HG03565 (cell line): ENCODE results near the gene NDC1.
"Not testable (repeated sequence)": the region's sequence is repeated elsewhere in the genome, so short reads cannot be mapped to it uniquely, and the experiment has no call there.

ENCODE experiments used
- ATAC-seq: cut with Tn5 transposase; IDR thresholded peaks from one replicate; pipeline ENCODE4 v1.9.1; 2021; ENCODE audit warnings: mild to moderate bottlenecking, moderate library complexity; ENCODE audit not compliant: unreplicated experiment

NDC1 gene, protein sequence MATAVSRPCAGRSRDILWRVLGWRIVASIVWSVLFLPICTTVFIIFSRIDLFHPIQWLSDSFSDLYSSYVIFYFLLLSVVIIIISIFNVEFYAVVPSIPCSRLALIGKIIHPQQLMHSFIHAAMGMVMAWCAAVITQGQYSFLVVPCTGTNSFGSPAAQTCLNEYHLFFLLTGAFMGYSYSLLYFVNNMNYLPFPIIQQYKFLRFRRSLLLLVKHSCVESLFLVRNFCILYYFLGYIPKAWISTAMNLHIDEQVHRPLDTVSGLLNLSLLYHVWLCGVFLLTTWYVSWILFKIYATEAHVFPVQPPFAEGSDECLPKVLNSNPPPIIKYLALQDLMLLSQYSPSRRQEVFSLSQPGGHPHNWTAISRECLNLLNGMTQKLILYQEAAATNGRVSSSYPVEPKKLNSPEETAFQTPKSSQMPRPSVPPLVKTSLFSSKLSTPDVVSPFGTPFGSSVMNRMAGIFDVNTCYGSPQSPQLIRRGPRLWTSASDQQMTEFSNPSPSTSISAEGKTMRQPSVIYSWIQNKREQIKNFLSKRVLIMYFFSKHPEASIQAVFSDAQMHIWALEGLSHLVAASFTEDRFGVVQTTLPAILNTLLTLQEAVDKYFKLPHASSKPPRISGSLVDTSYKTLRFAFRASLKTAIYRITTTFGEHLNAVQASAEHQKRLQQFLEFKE

DNA sequence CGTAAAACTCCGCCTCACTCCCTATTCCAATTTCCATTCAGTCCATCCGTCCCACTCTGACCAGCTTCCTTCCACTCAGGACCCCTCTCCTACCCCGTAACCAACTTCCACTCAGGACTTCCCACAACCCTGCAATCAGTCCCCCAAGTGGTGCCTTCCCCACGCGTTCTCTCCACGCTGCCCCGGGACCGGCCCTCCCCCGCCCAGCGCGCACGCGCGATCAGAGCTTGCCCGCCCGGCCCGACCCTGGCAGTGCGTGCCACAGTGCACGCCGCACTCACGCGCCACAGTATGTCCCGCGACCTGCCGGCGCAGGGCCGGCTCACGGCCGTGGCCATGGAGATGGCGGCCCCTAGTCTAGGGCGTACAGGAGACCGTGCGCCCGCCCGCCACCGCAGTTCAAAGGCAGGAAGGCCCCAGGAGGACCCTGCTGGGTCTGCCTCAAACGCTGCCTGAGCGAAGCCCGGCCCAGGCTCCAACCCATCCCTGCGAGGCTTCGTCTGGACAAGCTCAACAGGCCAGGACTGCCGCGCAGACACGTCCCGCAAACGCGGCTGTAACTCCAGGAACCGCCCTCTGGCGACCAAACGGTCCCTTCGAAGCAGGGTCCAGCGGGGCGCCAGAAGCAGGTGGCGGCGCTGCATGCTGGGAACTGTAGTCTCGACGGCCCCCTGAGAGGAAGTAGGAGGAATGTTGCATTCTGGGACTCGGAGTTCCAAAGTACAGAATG lies at the start of gene NDC1:
Gene NDC1, minus strand, starts transcription at position 373 of the 730 bp plus-strand sequence. Its CDS starts 35 bp downstream, at position 338.
- ATAC-seq: peak; percentile 78

DNA sequence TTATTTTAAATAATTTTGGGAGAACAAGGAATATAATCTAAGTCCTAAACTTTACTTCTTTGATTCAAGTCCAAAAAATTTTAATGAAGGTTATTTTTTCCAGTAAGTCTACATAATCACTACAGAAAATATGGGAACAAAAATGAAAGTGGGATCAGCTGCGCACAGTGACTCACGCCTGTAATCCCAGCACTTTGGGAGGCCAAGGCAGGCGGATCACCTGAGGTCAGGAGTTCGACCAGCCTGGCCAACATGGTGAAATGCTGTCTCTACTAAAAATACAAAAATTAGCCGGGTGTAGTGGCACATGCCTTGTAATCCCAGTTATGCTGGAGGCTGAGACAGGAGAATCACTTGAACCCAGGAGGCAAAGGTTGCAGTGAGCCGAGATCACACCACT lies 45.5 kb upstream of the NDC1 start:
- not testable (repeated sequence) for ATAC-seq

DNA sequence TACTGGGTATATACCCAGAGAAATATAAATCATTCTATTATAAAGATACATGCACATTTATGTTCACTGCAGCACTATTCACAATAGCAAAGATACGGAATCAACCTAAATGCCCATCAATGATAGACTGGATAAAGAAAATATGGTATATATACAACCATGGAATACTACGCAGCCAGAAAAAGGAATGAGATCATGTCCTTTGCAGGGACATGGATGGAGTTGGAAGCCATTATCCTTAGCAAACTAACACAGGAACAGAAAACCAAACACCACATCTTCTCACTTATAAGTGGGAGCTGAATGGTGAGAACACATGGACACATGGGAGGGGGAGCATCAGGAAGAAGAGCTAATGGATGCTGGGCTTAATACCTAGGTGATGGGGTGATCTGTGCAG lies 43.8 kb upstream of the NDC1 start:
- ATAC-seq: not testable (repeated sequence)

DNA sequence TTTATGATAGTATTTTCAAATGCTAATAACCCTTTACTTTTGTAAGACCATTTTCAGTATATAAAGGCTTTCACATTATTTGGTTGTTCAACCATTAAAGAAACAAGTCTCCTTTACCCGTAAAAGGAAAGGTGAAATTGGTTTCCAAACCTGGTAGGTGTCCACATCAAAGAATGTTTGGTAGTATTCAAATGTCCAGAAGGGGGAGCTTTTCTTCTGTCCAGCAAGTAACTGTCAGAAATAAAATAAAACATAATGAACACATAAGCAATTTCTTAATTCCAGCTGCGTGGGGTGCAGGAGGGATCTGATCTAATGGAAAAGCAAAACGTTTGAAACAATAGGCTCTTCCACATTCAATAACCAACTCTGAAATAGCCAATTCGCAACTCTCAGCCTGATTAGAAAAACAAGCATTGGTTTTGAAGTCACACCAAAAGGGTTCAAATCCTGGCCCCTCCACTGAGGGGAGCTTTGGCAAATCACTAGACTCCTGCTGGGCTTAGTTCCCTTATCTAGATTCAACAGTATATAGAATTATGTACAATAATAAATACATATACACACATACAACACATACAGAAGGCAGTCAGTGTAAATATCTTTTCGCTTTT lies 40.5 kb upstream of the NDC1 start:
- ATAC-seq: no peak

DNA sequence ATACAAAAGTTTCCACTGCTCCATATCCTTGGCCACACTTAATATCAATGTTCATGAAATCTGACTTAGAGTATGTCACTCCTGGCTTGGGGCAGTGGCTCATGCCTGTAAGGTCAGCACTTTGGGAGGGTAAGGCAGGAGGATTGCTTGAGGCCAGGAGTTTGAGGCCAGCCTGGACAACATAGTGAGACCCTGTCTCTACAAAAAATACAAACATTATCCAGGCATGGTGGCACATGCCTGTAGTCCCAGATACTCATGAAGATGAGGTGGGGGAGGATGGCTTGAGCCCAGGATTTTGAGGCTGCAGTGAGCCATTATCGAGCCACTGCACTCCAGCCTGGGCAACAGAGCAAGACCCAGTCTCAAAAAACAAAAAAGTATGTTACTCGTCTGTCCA lies 37.1 kb upstream of the NDC1 start:
- not testable (repeated sequence) for ATAC-seq

DNA sequence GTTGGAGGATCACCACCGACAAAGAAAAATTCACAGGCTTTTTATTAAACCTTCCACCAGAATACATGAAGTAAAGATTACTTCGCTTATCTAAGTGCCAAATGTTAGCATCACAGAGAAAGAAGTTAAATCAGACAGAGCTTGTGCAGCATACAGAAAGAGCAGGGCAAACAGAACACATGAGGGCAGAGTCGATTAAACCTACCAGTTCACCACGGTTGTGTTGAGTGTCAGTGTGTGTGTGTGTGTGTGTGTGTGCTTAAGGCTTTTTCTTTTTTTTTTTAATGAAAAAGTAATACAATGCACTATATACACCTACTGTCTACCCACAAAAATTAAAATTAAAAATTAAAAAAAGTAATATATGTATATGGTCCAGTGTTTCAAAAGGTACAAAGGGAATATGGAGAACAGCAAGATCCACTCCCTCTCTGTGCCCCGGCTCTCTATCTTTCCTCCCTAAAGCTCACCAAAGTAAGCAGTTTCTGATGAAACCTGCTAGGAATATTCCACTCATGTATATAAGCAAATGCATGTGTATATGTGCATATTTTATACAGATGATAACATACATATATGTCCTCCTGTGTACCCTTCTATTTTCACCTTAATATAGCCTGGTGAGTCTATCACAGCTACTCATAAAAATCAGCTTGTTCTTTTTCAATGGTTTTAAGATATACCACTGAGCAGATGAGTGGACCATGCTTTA lies 33.8 kb upstream of the NDC1 start:
- ATAC-seq: no peak

DNA sequence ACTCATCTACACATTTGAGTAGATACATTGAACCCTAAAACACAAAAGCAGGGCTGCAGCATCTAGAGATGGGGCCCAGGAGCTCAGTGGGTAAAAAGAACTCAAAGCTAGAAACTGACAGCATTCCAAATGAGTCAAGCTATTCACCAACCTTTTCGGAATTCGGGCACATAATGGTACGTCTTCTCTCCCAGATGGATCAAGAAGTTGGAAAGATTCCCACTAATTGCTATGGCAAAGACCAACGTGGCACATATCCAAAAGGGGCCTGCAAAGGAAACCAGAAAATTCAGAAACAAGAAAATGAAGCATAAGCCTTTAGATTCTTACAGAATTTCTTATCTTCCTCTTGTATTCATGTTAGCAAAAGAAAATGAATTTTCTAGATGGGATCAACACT lies 33.1 kb upstream of the NDC1 start:
- ATAC-seq: no peak

DNA sequence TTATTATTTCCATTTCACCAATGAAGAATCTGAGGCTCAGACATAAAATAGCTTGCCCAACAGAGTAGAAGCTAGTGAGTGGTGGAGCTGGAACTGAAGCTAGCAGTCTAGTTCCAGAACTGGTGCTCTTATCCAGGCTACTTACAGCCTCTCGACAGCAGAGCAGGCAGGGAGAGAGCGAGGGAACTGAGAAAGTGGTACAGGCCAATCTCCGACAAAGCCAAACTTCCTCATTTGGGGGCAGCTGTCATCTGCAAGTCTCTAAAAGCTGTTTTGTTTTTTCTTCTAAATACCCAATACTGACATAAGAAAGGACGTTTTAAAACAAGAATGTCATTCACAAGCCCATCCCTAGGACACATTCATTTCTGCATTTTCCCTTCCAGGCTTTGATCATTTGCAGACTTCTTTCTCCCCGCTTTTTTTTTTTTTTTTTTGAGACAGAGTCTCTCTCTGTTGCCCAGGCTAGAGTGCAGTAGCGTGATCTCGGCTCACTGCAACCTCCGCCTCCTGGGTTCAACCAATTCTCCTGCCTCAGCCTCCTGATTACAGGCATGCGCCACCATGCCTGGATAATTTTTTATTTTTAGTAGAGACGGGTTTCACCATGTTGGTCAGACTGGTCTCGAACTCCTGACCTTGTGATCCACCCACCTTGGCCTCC lies 31.5 kb upstream of the NDC1 start:
- ATAC-seq: no peak

DNA sequence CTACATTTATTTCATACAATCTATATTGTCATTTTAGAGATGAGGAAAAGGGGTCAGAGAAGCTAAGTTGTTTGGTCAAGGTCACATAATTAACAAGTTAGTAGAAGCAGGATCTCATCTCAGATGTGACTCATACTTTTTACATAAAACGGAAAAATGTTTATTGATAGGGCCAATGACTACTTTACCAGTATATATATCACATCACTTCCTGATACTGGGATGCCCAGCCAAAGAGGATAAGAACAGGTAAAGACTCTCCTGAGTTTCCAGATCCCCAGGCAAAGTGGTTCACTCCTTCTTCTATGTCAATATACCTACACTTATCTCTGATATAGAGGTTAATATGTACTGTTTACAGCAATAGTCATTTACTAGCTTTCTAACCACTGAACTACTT lies 30.5 kb upstream of the NDC1 start:
- ATAC-seq: no peak

DNA sequence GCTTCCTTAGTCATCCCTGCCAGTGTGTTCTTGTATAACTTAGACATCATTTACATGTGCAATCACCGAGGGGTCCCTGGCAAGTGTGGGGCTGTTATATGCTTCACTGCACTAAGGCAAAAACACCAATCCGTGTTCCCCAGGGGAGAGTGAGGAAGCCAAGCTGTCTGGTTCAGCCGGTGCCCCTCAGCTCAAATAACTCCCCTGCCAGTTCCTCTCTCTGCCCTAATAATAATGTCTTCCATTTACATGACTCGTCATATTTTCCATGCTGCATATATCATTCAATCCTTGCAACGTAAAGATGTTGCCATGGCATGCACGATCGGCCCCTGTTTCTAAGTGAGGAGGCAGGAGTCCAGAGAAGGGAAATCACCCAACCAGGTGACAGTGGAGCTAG lies 24.4 kb upstream of the NDC1 start:
- no peak for ATAC-seq

DNA sequence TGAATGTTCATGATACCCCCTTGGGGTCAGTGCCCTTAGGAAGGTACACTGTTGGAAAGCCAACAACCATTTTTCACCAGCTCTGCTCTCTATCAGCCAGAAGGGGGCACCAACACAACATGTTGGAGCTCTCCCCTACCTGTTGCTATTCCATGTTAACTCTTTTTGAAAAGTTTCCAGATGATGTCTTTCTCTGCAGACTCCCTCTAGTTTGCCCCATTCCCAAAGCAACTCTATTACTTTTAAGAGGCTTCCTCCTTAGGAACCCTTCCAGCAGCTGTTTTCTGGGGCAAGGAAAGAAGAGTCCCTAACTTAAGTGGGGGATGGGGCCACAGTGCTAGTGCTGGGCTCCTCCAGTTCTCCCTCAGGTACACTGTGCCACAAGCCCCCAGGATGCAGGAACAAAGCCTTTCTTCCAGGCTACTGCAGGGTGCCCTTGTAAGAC lies 22.9 kb upstream of the NDC1 start:
- ATAC-seq: no peak

DNA sequence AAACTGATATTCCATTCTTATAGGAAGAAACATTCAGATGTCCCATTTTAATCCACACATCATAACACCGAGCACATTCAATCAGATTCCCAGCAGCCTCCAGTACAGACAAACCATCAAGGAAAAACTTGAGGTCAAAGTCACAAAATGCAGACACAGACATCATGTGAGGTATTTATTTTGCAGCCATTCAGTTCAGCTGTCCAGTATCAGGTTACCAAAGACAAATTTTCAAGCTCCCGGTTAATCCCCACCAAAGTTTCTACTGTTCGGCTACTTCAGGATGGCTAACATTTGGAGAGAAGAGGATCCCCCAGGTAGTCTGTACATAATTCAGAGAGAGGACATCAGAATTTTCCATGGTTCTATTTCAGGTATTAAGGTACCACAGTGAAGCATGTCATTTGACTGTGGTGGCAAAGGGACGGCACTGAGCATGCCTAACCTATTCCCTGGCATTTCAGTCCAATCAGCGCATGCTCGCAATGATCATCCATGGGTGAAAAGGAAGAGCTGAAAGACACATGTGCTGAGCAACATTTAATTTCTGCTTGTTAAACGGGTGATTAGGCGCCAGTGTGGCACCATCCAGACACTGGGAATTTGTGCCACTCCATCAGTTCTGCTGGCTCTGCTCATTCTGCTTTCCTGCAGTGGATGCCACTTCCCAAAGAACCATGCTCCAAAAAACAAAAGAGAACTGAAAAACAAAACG lies 13.6 kb upstream of the NDC1 start:
- ATAC-seq: no peak

DNA sequence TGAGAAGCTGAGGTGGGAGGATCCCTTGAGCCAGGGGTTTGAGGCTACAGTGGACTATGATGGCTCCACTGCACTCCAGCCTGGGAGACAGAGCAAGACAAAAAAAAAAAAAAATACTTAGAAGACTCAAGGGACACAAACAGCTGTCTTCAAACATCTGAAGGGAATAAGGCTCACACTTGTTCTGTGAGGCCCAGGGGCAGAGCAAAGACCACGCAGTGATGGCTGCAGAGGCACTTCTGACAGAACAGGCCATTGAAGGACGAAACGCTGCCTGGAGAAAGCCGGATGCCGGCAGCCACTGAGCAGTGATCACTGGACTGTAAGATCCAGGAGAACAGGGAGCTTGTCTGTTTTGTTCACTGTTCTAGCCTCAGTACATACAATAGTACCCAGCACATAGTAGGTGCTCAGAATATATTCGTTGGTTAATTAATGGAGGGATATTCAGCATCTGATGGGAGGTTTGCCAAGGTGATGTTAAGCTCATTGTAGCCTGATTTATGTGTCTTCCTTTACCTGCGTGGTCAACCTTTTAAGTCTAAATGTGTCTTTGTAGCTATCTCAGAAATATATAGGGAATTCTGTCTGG lies 12.1 kb upstream of the NDC1 start:
- no peak for ATAC-seq

DNA sequence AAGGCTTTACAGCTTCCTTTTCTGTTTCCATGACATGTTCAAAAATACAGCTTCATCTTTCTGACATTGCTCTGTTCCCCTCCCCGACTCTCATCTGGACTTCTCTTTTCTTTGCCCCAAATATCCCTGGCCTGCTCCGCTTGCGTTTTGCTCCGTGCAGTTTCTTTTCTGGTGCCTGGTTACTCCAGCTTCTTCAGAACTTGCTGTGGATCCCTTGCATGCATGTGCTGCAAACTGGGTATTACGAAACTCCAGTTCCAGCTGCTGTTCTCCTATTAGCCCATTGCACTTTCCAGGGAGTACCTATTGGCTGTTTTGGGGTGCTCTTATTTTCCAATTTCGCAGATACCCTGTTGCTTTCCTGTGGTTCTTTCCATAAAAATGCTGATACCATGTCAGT lies 9.9 kb upstream of the NDC1 start:
- no peak for ATAC-seq

DNA sequence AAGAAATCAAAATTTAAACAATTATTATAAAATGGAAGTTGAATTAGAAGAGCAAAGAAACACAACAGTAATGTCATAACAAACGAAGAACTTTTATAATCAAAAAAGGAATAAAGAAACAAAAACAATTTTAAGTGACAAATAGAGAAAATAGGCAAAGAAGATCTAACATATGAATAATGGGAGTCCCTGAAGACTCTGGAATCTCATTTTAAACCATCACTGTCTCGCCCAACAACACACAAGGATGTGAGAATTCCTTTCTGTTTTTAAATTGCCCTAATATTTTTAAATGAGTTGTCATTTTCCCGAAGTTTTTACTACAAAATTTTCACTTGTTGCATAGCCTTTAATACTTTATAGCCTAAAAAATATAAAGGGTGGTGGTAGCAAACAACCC lies 4.3 kb upstream of the NDC1 start:
- ATAC-seq: no peak

DNA sequence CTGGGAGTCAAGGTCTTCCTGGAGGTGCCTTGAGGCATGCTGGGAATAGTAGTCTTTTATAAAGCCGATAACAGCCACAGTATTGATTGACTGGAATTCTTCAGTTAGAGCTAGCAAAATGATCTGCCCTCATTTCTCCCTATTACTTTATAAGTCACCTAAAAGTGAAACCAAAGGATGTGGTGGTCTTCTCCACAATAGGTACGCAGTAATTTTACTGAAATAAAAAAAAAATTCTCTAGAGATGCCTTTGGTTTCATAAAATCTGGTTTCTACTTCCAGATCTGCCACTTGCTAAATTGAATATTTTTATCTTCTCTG lies 518 bp upstream of the NDC1 start:
- ATAC-seq: no peak

DNA sequence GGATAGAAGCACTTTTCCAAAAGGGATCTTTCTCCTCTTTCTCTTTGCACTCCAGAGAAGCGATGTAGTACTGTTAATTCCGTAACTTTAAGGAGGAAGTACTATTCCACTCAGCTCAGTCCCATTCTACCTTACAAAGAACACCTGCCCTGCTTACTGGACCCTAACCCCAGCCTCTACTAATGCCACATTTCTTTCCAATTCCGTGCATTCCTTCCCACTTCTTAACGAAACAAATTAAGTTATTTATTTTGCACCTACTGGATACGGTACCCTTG lies 511 bp downstream of the NDC1 start:
- ATAC-seq: no peak

DNA sequence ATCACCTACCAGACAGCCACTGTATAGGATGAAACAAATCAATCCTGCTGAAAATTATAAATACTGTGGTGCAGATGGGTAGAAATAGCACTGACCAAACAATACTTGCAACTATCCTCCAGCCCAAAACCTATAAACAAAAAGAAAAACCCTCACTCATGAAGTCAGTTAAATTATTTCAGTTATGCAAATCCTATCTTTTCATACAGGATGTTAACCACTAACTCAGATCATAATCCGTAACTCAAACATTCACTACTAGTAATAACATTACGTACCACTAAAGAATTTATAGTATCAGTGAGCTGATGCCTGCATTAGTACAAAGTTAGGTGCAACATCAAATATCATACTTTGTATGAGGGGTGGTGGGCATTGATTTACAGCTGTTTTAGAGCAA lies 2.6 kb downstream of the NDC1 start:
- no peak for ATAC-seq

DNA sequence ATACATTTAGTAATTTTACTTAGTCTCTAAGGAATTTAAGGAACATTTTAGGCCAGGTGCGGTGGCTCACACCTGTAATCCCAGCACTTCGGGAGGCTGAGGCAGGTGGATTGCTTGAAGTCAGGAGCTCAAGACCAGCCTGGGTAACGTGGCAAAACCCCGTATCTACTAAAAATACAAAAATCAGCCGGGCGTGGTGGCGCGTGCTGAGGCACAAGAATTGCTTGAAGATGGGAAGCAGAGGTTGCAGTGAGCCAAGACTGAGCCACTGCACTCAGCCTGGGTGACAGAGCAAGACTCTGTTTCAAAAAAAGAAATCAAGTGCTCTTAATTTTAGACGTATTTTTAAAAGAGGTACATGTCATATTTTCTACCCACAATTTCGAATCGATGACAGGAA lies 3.3 kb downstream of the NDC1 start:
- no peak for ATAC-seq

DNA sequence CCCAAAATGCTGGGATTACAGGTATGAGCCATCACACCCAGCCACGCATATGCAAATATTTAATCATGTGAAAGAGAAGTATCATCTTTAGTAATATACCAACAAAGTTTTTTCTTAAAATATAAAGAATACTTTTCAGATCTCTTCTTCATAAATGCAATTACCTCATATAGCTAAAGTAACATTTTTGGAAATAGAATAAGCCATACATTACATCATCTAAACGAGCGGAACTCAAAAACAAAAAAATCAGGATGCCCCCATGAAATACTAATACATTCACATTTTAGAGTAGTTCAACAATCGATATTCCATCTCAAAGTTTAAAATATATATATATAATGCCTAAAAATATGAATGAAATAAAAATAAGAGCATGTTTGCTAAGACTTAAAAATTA lies 4.7 kb downstream of the NDC1 start:
- no peak for ATAC-seq
